Smooth muscle cell of the brain vasculature (primary cell): ENCODE results near the gene LRRC56.

ENCODE experiments used
- DNase-seq: peaks from one replicate; pipeline ENCODE4 v3.0.0-alpha.2; 2012; ENCODE audit warnings: low read depth, low spot score

LRRC56 gene, protein sequence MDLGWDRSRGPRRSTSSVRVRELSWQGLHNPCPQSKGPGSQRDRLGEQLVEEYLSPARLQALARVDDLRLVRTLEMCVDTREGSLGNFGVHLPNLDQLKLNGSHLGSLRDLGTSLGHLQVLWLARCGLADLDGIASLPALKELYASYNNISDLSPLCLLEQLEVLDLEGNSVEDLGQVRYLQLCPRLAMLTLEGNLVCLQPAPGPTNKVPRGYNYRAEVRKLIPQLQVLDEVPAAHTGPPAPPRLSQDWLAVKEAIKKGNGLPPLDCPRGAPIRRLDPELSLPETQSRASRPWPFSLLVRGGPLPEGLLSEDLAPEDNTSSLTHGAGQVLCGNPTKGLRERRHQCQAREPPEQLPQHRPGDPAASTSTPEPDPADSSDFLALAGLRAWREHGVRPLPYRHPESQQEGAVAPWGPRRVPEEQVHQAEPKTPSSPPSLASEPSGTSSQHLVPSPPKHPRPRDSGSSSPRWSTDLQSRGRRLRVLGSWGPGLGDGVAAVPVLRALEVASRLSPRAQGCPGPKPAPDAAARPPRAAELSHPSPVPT

DNA sequence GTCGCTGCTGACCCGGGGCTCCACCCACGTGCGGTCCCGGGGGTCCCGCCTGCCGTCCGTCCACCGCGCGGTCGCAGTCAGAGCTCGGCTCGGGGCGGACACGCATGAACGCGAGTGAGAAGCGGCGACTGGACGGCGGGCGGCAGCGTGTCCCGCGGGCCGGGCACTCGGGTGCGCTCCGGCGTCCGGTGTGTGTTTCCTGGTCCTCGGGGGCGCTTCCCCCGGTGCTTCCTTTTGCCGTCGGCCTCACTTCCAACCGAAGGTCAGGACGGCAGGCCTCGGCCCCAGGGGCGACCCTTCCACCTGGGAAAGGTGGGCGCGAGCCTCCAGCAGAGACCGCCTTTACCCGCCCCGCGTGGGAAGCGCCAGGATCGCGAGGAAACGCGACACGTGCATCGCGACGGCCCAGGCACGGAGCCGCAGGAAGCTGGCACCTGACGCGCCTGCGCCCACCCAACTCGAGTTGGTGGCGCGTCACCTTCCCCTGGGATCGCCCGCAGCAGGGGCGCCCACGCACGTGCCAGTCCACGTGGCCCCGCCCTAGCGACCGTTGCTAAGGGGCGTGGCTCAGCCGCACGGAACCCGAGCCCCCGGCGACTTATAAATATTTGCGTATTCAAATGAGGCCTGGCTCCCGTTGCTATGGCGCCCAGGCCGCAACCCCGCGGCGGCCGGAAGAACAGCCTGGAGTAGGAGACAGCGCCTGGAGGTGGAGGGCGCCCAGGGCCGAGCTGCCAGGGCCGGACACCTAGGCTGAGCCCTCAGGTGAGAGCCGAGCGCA is at the start of gene LRRC56:
TSS of gene LRRC56 (plus strand) at position 687 of the 781 bp plus-strand sequence. CDS start 3,158 bp downstream, outside the sequence.
- no peak for DNase-seq

DNA sequence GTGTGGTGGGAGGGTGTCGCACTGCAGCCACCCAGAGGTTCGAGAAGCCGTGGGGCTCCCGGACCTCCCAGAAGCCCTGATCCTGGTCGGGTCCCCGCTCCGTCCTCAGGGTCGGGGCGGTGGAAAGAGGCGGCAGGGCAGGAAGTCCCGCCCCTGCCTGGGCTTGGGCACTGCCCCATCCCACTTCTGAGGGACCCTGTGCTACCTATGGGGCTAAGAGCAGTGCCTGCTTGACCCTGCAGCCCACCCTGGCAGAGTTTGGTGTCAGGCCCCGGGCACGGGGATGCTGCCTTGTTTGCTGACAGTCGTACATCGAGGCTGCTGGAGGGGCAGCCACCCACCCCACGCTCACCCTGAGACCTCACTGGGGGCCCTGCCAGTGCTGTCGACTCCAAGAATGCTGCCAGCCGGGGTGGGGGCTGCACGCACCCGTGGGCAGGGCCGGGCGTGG is 49.7 kb upstream of the LRRC56 start:
- DNase-seq = no peak

DNA sequence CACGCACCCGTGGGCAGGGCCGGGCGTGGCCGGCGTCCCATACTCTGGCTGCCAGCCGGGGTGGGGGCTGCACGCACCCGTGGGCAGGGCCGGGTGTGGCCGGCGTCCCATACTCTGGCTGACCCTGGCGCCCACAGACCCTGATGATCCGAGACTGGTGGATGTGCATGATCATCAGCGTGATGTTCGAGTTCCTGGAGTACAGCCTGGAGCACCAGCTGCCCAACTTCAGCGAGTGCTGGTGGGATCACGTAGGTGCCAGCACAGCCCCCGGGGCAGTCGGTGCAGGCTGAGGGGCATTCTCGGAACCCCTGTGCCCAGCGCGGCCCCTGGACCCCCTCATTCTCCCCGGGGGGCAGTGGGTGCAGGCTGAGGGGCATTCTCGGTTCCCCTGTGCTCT is 49.3 kb upstream of the LRRC56 start:
- DNase-seq = no peak

DNA sequence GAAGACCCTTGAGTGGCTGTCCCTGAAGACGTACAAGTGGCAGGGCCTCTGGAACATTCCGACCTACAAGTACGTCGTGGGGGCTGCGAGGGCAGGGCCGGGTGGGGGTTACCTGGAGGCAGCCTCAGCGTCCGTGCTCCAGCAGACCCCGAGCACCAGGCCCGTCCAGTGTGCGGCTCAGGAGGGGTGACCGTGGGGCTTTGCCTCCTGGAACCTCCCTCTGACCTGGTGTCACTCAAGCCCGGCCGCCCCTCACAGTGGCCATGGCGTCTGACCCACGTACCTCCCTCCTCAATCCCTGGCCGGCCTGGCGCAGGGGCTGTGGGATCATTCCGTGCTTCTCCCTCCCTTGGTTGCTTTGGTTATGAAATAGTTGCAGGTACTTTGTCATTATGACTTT is 48.7 kb upstream of the LRRC56 start:
- DNase-seq = no peak

DNA sequence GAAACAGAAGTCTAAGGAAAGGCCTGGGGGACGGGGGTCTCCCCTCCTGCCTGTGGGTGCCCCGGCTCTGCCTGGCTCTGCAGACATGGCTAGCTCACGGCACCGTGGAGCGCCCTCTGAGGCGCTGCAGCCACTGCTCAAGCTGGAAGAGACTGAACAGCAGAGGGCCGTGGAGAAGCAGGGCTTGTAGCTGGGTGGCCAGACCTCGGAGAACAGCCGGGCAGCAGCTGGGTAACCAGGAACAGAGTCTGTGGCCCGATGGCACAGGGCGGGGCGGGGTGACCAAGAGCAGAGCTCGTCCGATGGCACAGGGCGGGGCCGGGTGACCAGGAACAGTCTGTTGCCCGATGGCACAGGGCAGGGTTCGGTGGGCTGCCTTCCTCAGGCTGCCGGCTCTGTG is 48.3 kb upstream of the LRRC56 start:
- DNase-seq = no peak

GRCh38 chr11:489610-490185 is 47.6 kb upstream of the LRRC56 start:
- DNase-seq = no peak

GRCh38 chr11:490186-490929 is 47.0 kb upstream of the LRRC56 start:
- DNase-seq = no peak

DNA sequence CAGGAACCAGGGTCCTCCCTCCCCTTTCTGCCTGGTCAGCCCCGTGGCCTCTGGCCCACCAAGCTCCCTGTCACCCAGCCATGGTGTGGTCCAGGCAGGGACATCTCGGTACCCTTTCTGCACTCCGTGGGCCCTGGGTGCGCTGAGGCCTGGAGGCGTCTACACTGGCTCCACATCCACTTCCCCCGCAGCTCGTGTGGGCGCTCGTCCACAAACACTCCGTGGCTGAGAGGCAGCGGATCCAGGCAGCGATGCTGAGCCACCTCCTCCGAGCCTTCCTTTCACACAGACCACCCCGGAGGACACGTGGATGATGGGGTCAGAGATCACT is 46.4 kb upstream of the LRRC56 start:
- DNase-seq = no peak

DNA sequence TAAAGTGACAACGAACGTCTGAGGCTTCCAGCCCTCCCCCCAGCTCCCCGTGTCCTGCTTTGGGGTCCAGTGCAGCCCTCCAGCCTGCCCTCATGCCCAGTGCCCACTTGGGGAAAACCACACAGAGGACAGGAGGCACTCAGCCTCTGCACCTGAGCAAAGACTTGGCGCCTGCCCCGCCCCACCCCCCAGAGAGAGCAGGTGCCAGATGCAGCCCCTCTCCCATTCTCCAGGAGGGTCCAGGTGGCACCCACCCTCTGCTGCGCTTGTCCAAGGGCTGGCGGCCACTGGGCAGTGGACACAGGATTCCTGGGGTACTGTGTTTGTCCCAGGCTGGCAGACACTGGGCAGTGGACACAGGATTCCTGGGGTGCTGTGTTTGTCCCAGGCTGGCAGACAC is 46.0 kb upstream of the LRRC56 start:
- DNase-seq = no peak

GRCh38 chr11:492427-493226 is 44.7 kb upstream of the LRRC56 start:
- no peak for DNase-seq

DNA sequence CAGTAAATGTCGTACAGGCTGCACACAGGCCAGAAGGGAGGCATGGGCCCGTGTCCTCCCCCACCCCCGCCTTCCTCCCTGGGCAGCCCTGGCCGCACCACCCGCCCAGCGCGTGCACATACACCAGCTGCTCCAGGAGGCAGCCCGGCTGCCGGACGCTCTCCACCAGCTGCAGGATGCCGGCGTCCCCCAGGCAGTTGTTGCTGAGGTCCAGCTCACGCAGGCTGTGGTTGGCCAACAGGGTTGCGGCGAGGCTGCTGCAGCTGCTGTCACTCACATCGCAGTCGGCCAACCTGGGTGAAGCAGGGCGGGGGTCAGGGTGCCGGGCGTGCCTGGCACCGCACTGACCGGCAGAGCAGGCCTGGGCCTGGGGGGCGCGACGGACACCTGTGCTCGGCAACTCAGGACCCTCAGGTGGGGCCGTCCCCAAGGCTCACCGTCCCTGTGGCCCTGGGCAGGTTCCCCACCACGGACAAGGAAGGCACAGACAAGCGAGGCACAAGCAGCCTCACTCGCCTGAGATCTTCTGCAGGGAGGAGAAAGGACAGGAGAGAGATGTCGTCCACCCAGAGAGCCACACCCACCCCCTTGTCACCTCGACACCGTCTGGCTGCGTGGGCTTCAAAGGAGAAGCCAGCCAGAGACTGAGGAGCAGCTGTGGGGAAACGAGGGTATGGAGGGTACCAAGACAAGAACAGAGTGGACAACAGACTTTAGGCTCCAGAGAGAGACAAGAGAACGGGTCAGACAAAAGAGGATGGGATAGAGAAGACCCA is 42.4 kb upstream of the LRRC56 start:
- no peak for DNase-seq

DNA sequence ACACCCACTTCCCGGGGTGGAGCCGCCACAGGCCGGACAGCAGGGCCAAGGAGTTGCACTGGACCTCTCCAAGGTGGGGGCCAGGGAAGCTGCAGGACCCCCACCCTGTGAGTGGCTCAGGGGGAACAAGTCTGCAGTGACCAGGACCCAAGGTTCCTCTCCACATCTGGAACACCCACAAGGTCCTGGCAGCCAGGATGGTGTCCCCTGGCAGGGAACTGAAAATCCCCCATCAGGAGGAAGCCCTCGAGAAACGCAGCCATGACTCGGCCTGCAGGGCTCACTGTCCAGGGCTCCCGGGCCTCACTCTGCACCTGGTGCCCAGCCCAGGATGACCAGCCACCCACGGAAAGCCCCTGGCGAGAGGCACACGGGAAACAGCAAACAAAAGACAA is 41.8 kb upstream of the LRRC56 start:
- DNase-seq = no peak

DNA sequence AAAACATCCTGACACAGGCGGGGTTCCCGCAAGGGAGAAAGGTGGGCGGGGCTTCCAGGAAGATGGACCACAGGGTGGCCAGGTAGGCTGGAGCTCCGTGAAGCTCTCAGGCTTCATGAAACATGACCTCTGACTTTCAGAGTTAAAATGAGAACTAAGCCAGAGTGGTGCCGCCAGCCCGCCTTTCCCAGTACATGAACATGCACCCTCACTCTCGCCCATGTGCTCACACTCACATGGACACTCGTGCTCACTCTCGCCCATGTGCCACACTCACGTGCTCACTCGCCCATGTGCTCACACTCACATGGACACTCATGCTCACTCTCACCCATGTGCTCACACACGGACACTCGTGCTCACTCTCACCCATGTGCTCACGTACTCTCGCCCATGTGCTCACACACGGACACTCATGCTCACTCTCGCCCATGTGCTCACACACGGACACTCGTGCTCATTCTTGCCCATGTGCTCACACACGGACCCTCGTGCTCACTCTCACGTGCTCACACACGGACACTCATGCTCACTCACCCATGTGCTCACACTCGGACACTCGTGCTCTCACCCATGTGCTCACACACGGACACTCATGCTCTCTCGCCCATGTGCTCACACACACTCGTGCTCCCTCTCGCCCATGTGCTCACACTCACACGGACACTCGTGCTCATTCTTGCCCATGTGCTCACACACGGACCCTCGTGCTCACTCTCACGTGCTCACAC is 40.3 kb upstream of the LRRC56 start:
- no peak for DNase-seq

DNA sequence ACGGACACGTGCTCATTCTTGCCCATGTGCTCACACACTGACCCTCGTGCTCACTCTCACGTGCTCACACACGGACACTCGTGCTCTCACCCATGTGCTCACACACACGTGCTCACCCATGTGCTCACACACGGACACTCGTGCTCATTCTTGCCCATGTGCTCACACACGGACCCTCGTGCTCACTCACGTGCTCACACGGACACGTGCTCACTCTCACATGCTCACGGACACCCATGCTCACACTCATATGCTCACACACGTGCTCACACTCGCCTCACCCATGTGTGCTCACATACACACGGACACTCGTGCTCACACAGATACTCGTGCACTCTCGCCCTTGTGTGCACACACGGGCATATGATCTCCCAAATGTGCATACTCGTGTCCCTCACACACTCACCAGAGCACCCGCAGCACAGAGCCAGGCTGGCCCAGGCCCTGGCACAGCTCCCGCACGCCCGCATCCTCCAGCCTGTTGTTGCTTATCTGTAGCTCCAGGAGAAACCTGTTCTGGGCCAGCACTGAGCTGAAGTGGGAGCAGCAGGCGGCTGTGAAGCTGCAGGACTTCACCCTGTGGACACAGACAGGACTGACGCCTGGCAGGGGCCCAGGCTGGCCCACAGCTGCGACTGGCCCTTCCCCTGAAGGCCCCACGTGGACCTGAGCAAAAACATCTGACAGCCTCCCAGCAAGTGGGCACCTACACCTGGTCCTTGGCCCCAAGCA is 39.6 kb upstream of the LRRC56 start:
- DNase-seq = no peak

DNA sequence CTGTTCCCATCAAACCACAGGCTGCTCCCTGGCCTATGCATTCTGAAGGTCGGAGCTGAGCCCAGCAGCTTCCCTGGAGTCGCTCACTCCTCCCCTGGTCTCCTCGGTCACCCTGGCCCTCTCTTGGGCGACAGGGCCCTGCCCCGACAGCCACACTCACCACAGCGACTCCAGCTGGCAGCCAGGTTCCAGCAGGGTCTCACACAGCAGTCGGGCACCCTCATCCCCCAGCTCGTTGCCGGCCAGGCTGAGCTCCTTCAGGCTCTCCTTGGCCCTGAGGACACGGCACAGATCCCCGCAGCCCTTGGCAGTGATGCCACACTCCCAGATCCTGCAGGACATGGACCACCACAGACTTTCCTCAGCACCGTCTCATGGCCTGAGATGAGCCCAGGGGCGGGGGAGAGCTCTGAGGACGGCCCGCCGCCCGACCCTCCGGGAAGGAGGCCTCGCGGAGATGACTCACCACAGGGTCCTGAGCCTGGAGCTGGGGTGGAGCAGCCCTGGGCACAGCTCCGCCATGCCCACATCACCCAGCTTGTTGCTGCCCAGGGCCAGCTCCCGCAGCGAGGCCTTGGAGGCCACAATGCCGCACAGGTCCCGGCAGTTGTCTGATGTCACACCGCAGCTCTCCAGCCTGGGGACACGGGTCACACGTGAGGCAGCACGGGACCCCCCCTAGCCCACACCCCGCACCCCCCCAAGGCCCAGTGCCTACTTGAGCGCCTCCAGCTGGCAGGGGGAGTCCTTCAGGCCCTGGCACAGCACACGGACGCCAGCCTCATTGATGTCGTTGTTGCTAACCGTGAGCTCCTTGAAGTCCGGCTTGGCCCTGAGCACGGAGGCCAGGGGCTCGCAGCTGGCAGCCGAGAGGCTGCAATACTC is 38.8 kb upstream of the LRRC56 start:
- no peak for DNase-seq

GRCh38 chr11:499201-500076 is 37.9 kb upstream of the LRRC56 start:
- DNase-seq = no peak
